Stimulated activated naive CD8-positive, alpha-beta T cell treated with anti-CD3 and anti-CD28 coated beads, Interleukin-15, Interleukin-2, amounts not matched to agents 100 ng/mL and 50 ng/mL, for 24 hours (primary cell): ENCODE results near the gene SCART1.

Experiments
- H3K27ac Mint-ChIP-seq: one replicate; pipeline ENCODE4 v1.8.0; 2021; ENCODE audit warnings: mild to moderate bottlenecking, mixed read lengths
- H3K27me3 Mint-ChIP-seq: one replicate; pipeline ENCODE4 v1.8.0; 2021; ENCODE audit warnings: mixed read lengths
- H3K36me3 Mint-ChIP-seq: one replicate; pipeline ENCODE4 v1.8.0; 2021; ENCODE audit warnings: low read depth, mixed read lengths
- H3K4me1 Mint-ChIP-seq: one replicate; pipeline ENCODE4 v1.8.0; 2021; ENCODE audit warnings: low read depth, mixed read lengths
- H3K4me3 Mint-ChIP-seq: one replicate; pipeline ENCODE4 v1.8.0; 2021; ENCODE audit warnings: mild to moderate bottlenecking, mixed read lengths
- H3K9me3 Mint-ChIP-seq: one replicate; pipeline ENCODE4 v1.8.0; 2021; ENCODE audit warnings: mixed read lengths

Gene SCART1

GRCh38 chr10:133457100-133457841 lies 3.5 kb downstream of the SCART1 start:
- no peaks in the 10 kb centered on the region for H3K4me1 Mint-ChIP-seq
- no peaks in the 10 kb centered on the region for H3K9me3 Mint-ChIP-seq
- no peaks in the 10 kb centered on the region for H3K36me3 Mint-ChIP-seq
- no peak overlapping the region for H3K4me3 Mint-ChIP-seq
- no peaks in the 10 kb centered on the region for H3K27me3 Mint-ChIP-seq
- no peak overlapping the region for H3K27ac Mint-ChIP-seq

- Mint-ChIP-seq H3K36me3 (no peaks in the 10 kb centered on the region), H3K27ac (no peak overlapping the region), H3K9me3 (no peaks in the 10 kb centered on the region), H3K4me3 (no peak overlapping the region), H3K27me3 (no peaks in the 10 kb centered on the region), H3K4me1 (no peaks in the 10 kb centered on the region)
Measured at GRCh38 chr10:133458021-133458709, 4.4 kb downstream of the SCART1 start.

- Mint-ChIP-seq H3K4me1 (no peaks in the 10 kb centered on the region), H3K27ac (no peak overlapping the region), H3K27me3 (no peaks in the 10 kb centered on the region), H3K9me3 (no peaks in the 10 kb centered on the region), H3K36me3 (no peaks in the 10 kb centered on the region), H3K4me3 (no peak overlapping the region)
Measured at GRCh38 chr10:133458710-133459453, 5.1 kb downstream of the SCART1 start.

- Mint-ChIP-seq H3K27ac (no peak overlapping the region), H3K4me3 (no peak overlapping the region), H3K27me3 (no peaks in the 10 kb centered on the region), H3K9me3 (no peaks in the 10 kb centered on the region), H3K36me3 (no peaks in the 10 kb centered on the region), H3K4me1 (no peaks in the 10 kb centered on the region)
Measured at GRCh38 chr10:133459454-133460207, 5.9 kb downstream of the SCART1 start.

- no peaks in the 10 kb centered on the region for H3K4me1 Mint-ChIP-seq
- no peaks in the 10 kb centered on the region for H3K36me3 Mint-ChIP-seq
- no peak overlapping the region for H3K27ac Mint-ChIP-seq
- H3K9me3 Mint-ChIP-seq: no peaks in the 10 kb centered on the region
- H3K4me3 Mint-ChIP-seq: no peak overlapping the region
- H3K27me3 Mint-ChIP-seq: no peaks in the 10 kb centered on the region
Measured at GRCh38 chr10:133460208-133460769, 6.5 kb downstream of the SCART1 start.

- Mint-ChIP-seq H3K4me3 (no peak overlapping the region), H3K36me3 (no peaks in the 10 kb centered on the region), H3K4me1 (no peaks in the 10 kb centered on the region), H3K9me3 (no peaks in the 10 kb centered on the region), H3K27ac (no peak overlapping the region), H3K27me3 (no peaks in the 10 kb centered on the region)
Measured at GRCh38 chr10:133461027-133461426, 7.3 kb downstream of the SCART1 start.

- Mint-ChIP-seq H3K4me1 (no peaks in the 10 kb centered on the region), H3K27ac (no peak overlapping the region)
Measured at GRCh38 chr10:133461841-133462240, 8.1 kb downstream of the SCART1 start.

GRCh38 chr10:133462512-133463305 lies 9.0 kb downstream of the SCART1 start:
- no peaks in the 10 kb centered on the region for H3K4me1 Mint-ChIP-seq

More at GRCh38 chr10:133461841-133462240, 8.1 kb downstream of the SCART1 start:
- Mint-ChIP-seq H3K27me3 (no peaks in the 10 kb centered on the region), H3K4me3 (no peak overlapping the region), H3K36me3 (no peaks in the 10 kb centered on the region), H3K9me3 (no peaks in the 10 kb centered on the region)

GRCh38 chr10:133464582-133465031 lies 10.9 kb downstream of the SCART1 start:
- no peaks in the 10 kb centered on the region for H3K27me3 Mint-ChIP-seq
- H3K4me3 Mint-ChIP-seq: no peak overlapping the region
- H3K27ac Mint-ChIP-seq: no peak overlapping the region
- H3K4me1 Mint-ChIP-seq: no peaks in the 10 kb centered on the region
- H3K36me3 Mint-ChIP-seq: peaks cover 6% of the 10 kb centered on the region
- no peaks in the 10 kb centered on the region for H3K9me3 Mint-ChIP-seq

More at GRCh38 chr10:133462512-133463305, 9.0 kb downstream of the SCART1 start:
- Mint-ChIP-seq H3K27me3 (no peaks in the 10 kb centered on the region), H3K36me3 (no peaks in the 10 kb centered on the region), H3K27ac (no peak overlapping the region), H3K4me3 (no peak overlapping the region), H3K9me3 (no peaks in the 10 kb centered on the region)

- no peak overlapping the region for H3K27ac Mint-ChIP-seq
- H3K9me3 Mint-ChIP-seq: no peaks in the 10 kb centered on the region
- no peaks in the 10 kb centered on the region for H3K27me3 Mint-ChIP-seq
- H3K4me3 Mint-ChIP-seq: no peak overlapping the region
- H3K4me1 Mint-ChIP-seq: no peaks in the 10 kb centered on the region
- peaks cover 6% of the 10 kb centered on the region for H3K36me3 Mint-ChIP-seq
Measured at GRCh38 chr10:133465191-133465949, 11.6 kb downstream of the SCART1 start.

- Mint-ChIP-seq H3K36me3 (peaks cover 6% of the 10 kb centered on the region), H3K4me3 (no peak overlapping the region), H3K27ac (no peak overlapping the region), H3K27me3 (no peaks in the 10 kb centered on the region), H3K4me1 (no peaks in the 10 kb centered on the region), H3K9me3 (no peaks in the 10 kb centered on the region)
Measured at GRCh38 chr10:133465950-133466474, 12.3 kb downstream of the SCART1 start.

- Mint-ChIP-seq H3K4me3 (no peak overlapping the region), H3K36me3 (peaks cover 6% of the 10 kb centered on the region), H3K9me3 (no peaks in the 10 kb centered on the region), H3K4me1 (no peaks in the 10 kb centered on the region), H3K27me3 (no peaks in the 10 kb centered on the region), H3K27ac (no peak overlapping the region)
Measured at GRCh38 chr10:133466683-133467275, 13.0 kb downstream of the SCART1 start.
